ENCODE data around the gene TRIO.

The TRIO gene

DNA sequence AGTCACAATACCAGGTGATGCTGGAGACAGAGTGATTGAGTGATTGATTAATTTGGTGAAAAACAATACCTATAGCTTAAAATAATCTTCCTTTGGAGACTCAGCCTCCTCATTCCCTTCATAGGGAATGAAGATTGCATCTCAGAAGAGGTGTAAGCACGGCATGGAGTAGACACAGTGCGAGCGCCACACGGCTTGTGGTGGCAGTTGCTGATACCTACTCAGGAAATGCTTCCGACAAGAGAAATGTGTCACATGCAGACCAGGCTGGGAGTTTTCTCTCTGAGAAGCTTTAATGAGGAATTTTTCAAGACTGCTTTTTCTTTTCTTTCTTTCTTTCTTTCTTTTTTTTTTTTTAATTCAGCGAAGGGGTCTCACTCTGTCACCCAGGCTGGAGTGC, 226.6 kb downstream of the TRIO start:
- no peaks in the 10 kb centered on the region for H3K9me3 ChIP-seq (ENCODE audit: control insufficient read depth, insufficient read depth, low read depth, low read length)
- CTCF ChIA-PET = interaction anchor here (1.0 to 2.6 kb wide), 4 partner anchors 16 to 279 kb away, joined by 5 to 15 read pairs (median 7); no protein-coding TSS in a partner anchor
- POLR2A ChIA-PET = no interaction called here
- TF ChIP-seq ZNF501 (tag by site-specific recombination; IDR thresholded peaks at IDR 0.05) (no peak), ZBTB20 (tag by site-specific recombination; IDR thresholded peaks at IDR 0.05) (no peak), ZNF658 (tag by site-specific recombination; IDR thresholded peaks at IDR 0.05) (no peak), KLF10 (tag by site-specific recombination; IDR thresholded peaks at IDR 0.05) (no peak), YY2 (tag by site-specific recombination; IDR thresholded peaks at IDR 0.05) (no peak), ZNF362 (tag by site-specific recombination; IDR thresholded peaks at IDR 0.05) (no peak), RBAK (tag by site-specific recombination; IDR thresholded peaks at IDR 0.05) (no peak), ZNF19 (tag by site-specific recombination; IDR thresholded peaks at IDR 0.05; ENCODE audit: low read depth) (no peak), ZFP3 (tag by site-specific recombination; IDR thresholded peaks at IDR 0.05; ENCODE audit: low read depth) (no peak), TCF7L2 (IDR thresholded peaks at IDR 0.05; ENCODE audit: borderline replicate concordance, low read depth, low read length) (no peak), ZNF610 (tag by site-specific recombination; IDR thresholded peaks at IDR 0.05; ENCODE audit: borderline replicate concordance) (no peak), MZF1 (tag by site-specific recombination; IDR thresholded peaks at IDR 0.05; ENCODE audit: borderline replicate concordance) (no peak), ZNF223 (tag by site-specific recombination; IDR thresholded peaks at IDR 0.05) (no peak), KLF7 (tag by site-specific recombination; IDR thresholded peaks at IDR 0.05; ENCODE audit: borderline replicate concordance) (no peak), ZNF354C (tag by site-specific recombination; IDR thresholded peaks at IDR 0.05; ENCODE audit: borderline replicate concordance, low read depth) (no peak), MYNN (tag by site-specific recombination; IDR thresholded peaks at IDR 0.05; ENCODE audit: borderline replicate concordance) (no peak), ZNF626 (tag by site-specific recombination; IDR thresholded peaks at IDR 0.05) (no peak)
- TF ChIP-seq, protein P1, sequence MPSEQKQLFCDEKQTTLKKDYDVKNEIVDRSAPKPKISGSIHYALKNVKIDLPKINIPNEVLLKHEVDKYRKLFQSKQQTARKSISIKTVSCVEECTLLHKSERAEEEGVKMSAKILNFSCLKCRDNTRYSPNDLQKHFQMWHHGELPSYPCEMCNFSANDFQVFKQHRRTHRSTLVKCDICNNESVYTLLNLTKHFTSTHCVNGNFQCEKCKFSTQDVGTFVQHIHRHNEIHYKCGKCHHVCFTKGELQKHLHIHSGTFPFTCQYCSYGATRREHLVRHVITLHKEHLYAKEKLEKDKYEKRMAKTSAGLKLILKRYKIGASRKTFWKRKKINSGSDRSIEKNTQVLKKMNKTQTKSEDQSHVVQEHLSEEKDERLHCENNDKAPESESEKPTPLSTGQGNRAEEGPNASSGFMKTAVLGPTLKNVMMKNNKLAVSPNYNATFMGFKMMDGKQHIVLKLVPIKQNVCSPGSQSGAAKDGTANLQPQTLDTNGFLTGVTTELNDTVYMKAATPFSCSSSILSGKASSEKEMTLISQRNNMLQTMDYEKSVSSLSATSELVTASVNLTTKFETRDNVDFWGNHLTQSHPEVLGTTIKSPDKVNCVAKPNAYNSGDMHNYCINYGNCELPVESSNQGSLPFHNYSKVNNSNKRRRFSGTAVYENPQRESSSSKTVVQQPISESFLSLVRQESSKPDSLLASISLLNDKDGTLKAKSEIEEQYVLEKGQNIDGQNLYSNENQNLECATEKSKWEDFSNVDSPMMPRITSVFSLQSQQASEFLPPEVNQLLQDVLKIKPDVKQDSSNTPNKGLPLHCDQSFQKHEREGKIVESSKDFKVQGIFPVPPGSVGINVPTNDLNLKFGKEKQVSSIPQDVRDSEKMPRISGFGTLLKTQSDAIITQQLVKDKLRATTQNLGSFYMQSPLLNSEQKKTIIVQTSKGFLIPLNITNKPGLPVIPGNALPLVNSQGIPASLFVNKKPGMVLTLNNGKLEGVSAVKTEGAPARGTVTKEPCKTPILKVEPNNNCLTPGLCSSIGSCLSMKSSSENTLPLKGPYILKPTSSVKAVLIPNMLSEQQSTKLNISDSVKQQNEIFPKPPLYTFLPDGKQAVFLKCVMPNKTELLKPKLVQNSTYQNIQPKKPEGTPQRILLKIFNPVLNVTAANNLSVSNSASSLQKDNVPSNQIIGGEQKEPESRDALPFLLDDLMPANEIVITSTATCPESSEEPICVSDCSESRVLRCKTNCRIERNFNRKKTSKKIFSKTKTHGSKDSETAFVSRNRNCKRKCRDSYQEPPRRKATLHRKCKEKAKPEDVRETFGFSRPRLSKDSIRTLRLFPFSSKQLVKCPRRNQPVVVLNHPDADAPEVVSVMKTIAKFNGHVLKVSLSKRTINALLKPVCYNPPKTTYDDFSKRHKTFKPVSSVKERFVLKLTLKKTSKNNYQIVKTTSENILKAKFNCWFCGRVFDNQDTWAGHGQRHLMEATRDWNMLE (tag by site-specific recombination; conservative IDR thresholded peaks at IDR 0.05; ENCODE audit: low read depth) = no peak
- TF ChIP-seq, protein P2, sequence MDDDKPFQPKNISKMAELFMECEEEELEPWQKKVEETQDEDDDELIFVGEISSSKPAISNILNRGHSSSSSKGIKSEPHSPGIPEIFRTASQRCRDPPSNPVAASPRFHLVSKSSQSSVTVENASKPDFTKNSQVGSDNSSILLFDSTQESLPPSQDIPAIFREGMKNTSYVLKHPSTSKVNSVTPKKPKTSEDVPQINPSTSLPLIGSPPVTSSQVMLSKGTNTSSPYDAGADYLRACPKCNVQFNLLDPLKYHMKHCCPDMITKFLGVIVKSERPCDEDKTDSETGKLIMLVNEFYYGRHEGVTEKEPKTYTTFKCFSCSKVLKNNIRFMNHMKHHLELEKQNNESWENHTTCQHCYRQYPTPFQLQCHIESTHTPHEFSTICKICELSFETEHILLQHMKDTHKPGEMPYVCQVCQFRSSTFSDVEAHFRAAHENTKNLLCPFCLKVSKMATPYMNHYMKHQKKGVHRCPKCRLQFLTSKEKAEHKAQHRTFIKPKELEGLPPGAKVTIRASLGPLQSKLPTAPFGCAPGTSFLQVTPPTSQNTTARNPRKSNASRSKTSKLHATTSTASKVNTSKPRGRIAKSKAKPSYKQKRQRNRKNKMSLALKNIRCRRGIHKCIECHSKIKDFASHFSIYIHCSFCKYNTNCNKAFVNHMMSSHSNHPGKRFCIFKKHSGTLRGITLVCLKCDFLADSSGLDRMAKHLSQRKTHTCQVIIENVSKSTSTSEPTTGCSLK (tag by site-specific recombination; IDR thresholded peaks at IDR 0.05) = no peak
- no peak overlapping the region for H3K27ac ChIP-seq (ENCODE audit: extremely low read depth, low read depth, low read length)
- peaks cover 66 to 89% of the 10 kb centered on the region in 2 experiments for H3K36me3 ChIP-seq (ENCODE audit: control insufficient read depth in 2 of 2, insufficient read depth in 1 of 2, low read length in 2 of 2)
- no peak overlapping the region for H3K4me3 ChIP-seq (ENCODE audit: low read depth, low read length)
- no peaks in the 10 kb centered on the region for H3K4me1 ChIP-seq (ENCODE audit: control insufficient read depth, insufficient read depth, low read length)
